Endothelial cell of umbilical vein (primary cell): ENCODE data around the gene AJUBA. TPM values are rescaled to one million over a fixed set of nuclear protein-coding genes. Genes with fewer than 3 reads are reported as not detected.

Experiments
- BruUV-seq: library from RNA; stranded (reverse); fragments of 400-500 nt; replicated peaks from 2 replicates; lab custom pipeline; 2021; lab: Mats Ljungman, UMichigan
- CTCF ChIA-PET: fragments of 300-600, 350-600 bp; sonication (Branson Sonifier 250); formaldehyde crosslinking; loops from one replicate; lab custom pipeline; 2021; ENCODE audit warnings: antibody characterized with exemption, inconsistent platforms; lab: Charles Lee
- POLR2A ChIA-PET: fragments of 300-600, 350-600 bp; sonication (Branson Sonifier 250); formaldehyde crosslinking; loops from one replicate; lab custom pipeline; 2021; ENCODE audit warnings: antibody characterized with exemption, inconsistent platforms; lab: Charles Lee
- DNase-seq: peaks from one replicate; pipeline ENCODE4 v3.0.0-alpha.2; 2011; ENCODE audit warnings: low read depth, low spot score
- FAIRE-seq: peaks from 2 replicates; lab custom pipeline; 2011; peaks lifted over from hg19 to GRCh38; lab: Jason Lieb, UNC
- H2AFZ ChIP-seq: 2 replicates; pipeline ENCODE4 v1.6.0; 2012; ENCODE audit warnings: low read depth, low read length, control low read depth, inconsistent platforms
- H3K27ac ChIP-seq: 2 replicates; pipeline ENCODE4 v1.5.1; 2011; ENCODE audit warnings: low read depth, mild to moderate bottlenecking, control low read depth, low read length, moderate library complexity; ENCODE audit not compliant: insufficient read depth
- H3K27me3 ChIP-seq, 2 experiments: 2 replicates each; pipeline versions ENCODE4 v1.6.0 to v1.6.1; 2011; ENCODE audit warnings: low read length in 2 of 2, mixed read lengths in 1 of 2; ENCODE audit not compliant: control insufficient read depth in 2 of 2, insufficient read depth in 2 of 2
- H3K36me3 ChIP-seq, 2 experiments: 2 replicates in 1 of 2; 3 replicates in 1 of 2; pipeline ENCODE4 v1.5.1; 2011; ENCODE audit warnings: low read length in 2 of 2, mild to moderate bottlenecking in 1 of 2, moderate library complexity in 1 of 2; ENCODE audit not compliant: control insufficient read depth in 2 of 2, insufficient read depth in 2 of 2; ENCODE audit errors: extremely low read depth in 1 of 2
- H3K4me1 ChIP-seq: 3 replicates; pipeline ENCODE4 v1.5.1; 2011; ENCODE audit warnings: mild to moderate bottlenecking, low read length; ENCODE audit not compliant: control insufficient read depth, insufficient read depth; ENCODE audit errors: extremely low read depth
- H3K4me2 ChIP-seq: 2 replicates; pipeline ENCODE4 v1.6.1; 2011; ENCODE audit warnings: low read length, control low read depth, mixed read lengths; ENCODE audit not compliant: insufficient read depth
- H3K4me3 ChIP-seq, 3 experiments: fragments of 200-600 bp in 1 of 3; sonication (generic), shearing (Covaris generic) in 1 of 3; replicated peaks in 1 of 3; 2 replicates each; pipeline ENCODE4 v1.5.1; 2011 to 2016; ENCODE audit warnings: control low read depth in 3 of 3, low read length in 3 of 3, mild to moderate bottlenecking in 2 of 3, inconsistent platforms in 1 of 3, low read depth in 1 of 3, moderate library complexity in 1 of 3; ENCODE audit not compliant: insufficient read depth in 1 of 3
- H3K79me2 ChIP-seq: 2 replicates; pipeline ENCODE4 v1.6.0; 2012; ENCODE audit warnings: low read length, inconsistent platforms; ENCODE audit not compliant: control insufficient read depth, insufficient read depth
- H3K9ac ChIP-seq: replicated peaks from 2 replicates; pipeline ENCODE3; 2011; ENCODE audit warnings: low read length, control low read depth; ENCODE audit not compliant: insufficient read depth; ENCODE audit errors: extremely low read depth
- H3K9me1 ChIP-seq: replicated peaks from 3 replicates; pipeline ENCODE4 v1.6.0; 2011; ENCODE audit warnings: mild to moderate bottlenecking, low read length; ENCODE audit not compliant: control insufficient read depth, insufficient read depth; ENCODE audit errors: extremely low read depth
- H3K9me3 ChIP-seq: replicated peaks from 2 replicates; pipeline ENCODE4 v1.5.1; 2012; ENCODE audit warnings: low read length, inconsistent platforms; ENCODE audit not compliant: control insufficient read depth, insufficient read depth
- H4K20me1 ChIP-seq: replicated peaks from 2 replicates; pipeline ENCODE3; 2011; ENCODE audit warnings: mild to moderate bottlenecking, low read length; ENCODE audit not compliant: control insufficient read depth, insufficient read depth; ENCODE audit errors: extremely low read depth
- CTCF ChIP-seq, 2 donors: IDR thresholded peaks; 1 replicate in 1 of 2; 2 replicates in 1 of 2; pipeline ENCODE4 v1.5.1; 2011; ENCODE audit warnings: low read length in 2 of 2, mild to moderate bottlenecking in 2 of 2, moderate library complexity in 2 of 2, control low read depth in 1 of 2, inconsistent platforms in 1 of 2, low read depth in 1 of 2; ENCODE audit not compliant: insufficient read depth in 1 of 2; ENCODE audit errors: extremely low read depth in 1 of 2
- FOS ChIP-seq: IDR thresholded peaks from 2 replicates; pipeline ENCODE4 v1.6.1; 2011; ENCODE audit warnings: mild to moderate bottlenecking, low read length, moderate library complexity, borderline replicate concordance; ENCODE audit not compliant: insufficient read depth
- GATA2 ChIP-seq: IDR thresholded peaks from 2 replicates; pipeline ENCODE4 v1.7.0; 2011; ENCODE audit warnings: low read depth, mild to moderate bottlenecking, moderate library complexity, mixed read lengths, low read length; ENCODE audit not compliant: insufficient read length, insufficient read depth
- MYC ChIP-seq: IDR thresholded peaks from one replicate; pipeline ENCODE4 v1.6.1; 2011; ENCODE audit warnings: mild to moderate bottlenecking, low read depth, low read length
- POLR2A ChIP-seq: IDR thresholded peaks from 2 replicates; pipeline ENCODE4 v1.6.1; 2012; ENCODE audit warnings: low read depth, mild to moderate bottlenecking, control low read depth, low read length
- POLR2AphosphoS5 ChIP-seq: IDR thresholded peaks from 2 replicates; pipeline ENCODE4 v1.6.1; 2012; ENCODE audit warnings: low read depth, mild to moderate bottlenecking, control low read depth, low read length, moderate library complexity; ENCODE audit not compliant: insufficient read depth
- dilution Hi-C: fragments of 300-500 bp; cut with MboI; formaldehyde crosslinking; loops from one replicate; pipeline ENCODE4 v1.15.0; 2019; ENCODE audit warnings: low sequenced_read_pairs; ENCODE audit not compliant: extremely low pct_ligation_motif_present
- intact Hi-C: fragments of 100-400 bp; cut with micrococcal nuclease; formaldehyde crosslinking; loops from one replicate; pipeline ENCODE4 v1.10.0; 2022
- polyA plus RNA-seq, 4 experiments: library from polyadenylated mRNA; depleted of rRNA in 3 of 4; stranded (reverse) in 3 of 4; unstranded in 1 of 4; fragments of >200 nt; gene quantifications; 2 replicates each; pipeline versions ENCODE4 v1.2.1 to v1.2.3, GENCODE V29; 2011 to 2012; ENCODE audit warnings: missing spikeins in 1 of 4
- total RNA-seq: library from RNA; stranded (reverse); gene quantifications from 2 replicates; pipeline ENCODE4 v1.2.3, GENCODE V29; 2021

AJUBA gene
- total and polyA plus RNA-seq, 2 donors (not counting 3 experiments of a cell fraction or from before 2014, with no cell fraction given) = 50.0 to 61.7 TPM

GRCh38 chr14:22996768-22997654 is 14.7 kb upstream of the AJUBA start:
- TF ChIP-seq MYC = no peak
- no peak for TF ChIP-seq GATA2
- H3K4me2 ChIP-seq = no peak overlapping the region
- CTCF ChIA-PET = interaction anchor here (0.6 to 17.1 kb wide), 10 partner anchors 11 to 124 kb away, joined by 3 to 1071 read pairs (median 10); partner anchors contain the start of genes CDH24 and PSMB11
- FAIRE-seq (no peak), DNase-seq (no peak)
- H3K9me1 ChIP-seq = no peaks in the 10 kb centered on the region
- H3K4me1 ChIP-seq = peaks cover 4% of the 10 kb centered on the region
- dilution Hi-C loops = no loop called here
- H4K20me1 ChIP-seq = no peaks in the 10 kb centered on the region
- H3K27me3 ChIP-seq = no peaks in the 10 kb centered on the region
- no peak overlapping the region for H3K27ac ChIP-seq
- intact Hi-C loops = no loop called here
- no peaks in the 10 kb centered on the region for H3K79me2 ChIP-seq
- no peaks in the 10 kb centered on the region for H3K36me3 ChIP-seq
- BruUV-seq = no TSS peak
- POLR2A ChIA-PET = no interaction called here
- no peak overlapping the region for H2AFZ ChIP-seq
- no peaks in the 10 kb centered on the region for H3K9me3 ChIP-seq
- no peak overlapping the region for H3K9ac ChIP-seq
- no peak overlapping the region for H3K4me3 ChIP-seq

- TF ChIP-seq GATA2 = no peak
- TF ChIP-seq CTCF (IDR thresholded peaks at IDR 0.05; ENCODE audit: extremely low read depth in 1 of 2, insufficient read depth in 1 of 2, low read depth in 1 of 2, low read length in 2 of 2) = no peak
- no peak for TF ChIP-seq POLR2AphosphoS5
- TF ChIP-seq FOS = no peak
- no peak for TF ChIP-seq POLR2A
- BruUV-seq = no TSS peak
These were observed 13.7 kb upstream of the AJUBA start for GRCh38 chr14:22995889-22996625.

More at GRCh38 chr14:22995889-22996625, 13.7 kb upstream of the AJUBA start:
- ChIA-PET POLR2A (interaction anchor here (0.6 to 2.0 kb wide), 2 partner anchors 51 to 62 kb away, joined by 3 to 6 read pairs; no protein-coding TSS in a partner anchor), CTCF (interaction anchor here (0.5 to 17.1 kb wide), 21 partner anchors 10 to 125 kb away, joined by 3 to 1071 read pairs (median 12); partner anchors contain the start of genes CDH24, HAUS4, PRMT5 and PSMB11)
- Histone ChIP-seq H3K4me3 (no peak overlapping the region), H3K27me3 (no peaks in the 10 kb centered on the region), H3K9ac (no peak overlapping the region), H3K79me2 (no peaks in the 10 kb centered on the region), H3K27ac (no peak overlapping the region), H3K9me1 (no peaks in the 10 kb centered on the region), H2AFZ (no peak overlapping the region), H3K9me3 (no peaks in the 10 kb centered on the region), H3K4me1 (peaks cover 4% of the 10 kb centered on the region), H3K4me2 (no peak overlapping the region), H3K36me3 (no peaks in the 10 kb centered on the region), H4K20me1 (no peaks in the 10 kb centered on the region)
- intact Hi-C loops = loop anchor here (2.0 kb wide), 1 partner anchor 51 kb away; no protein-coding TSS in a partner anchor
- dilution Hi-C loops = no loop called here
- DNase-seq (no peak), FAIRE-seq (no peak)
